OCI-LY1 (cell line): ENCODE data around the gene CDH4.

Source experiments
- H2AFZ ChIP-seq: fragments of 200-600 bp; sonication (generic), shearing (Covaris generic); 2 replicates; pipeline ENCODE4 v1.6.0; 2014; ENCODE audit warnings: antibody characterized with exemption, mild to moderate bottlenecking, low read length
- H3F3A ChIP-seq: fragments of 200-600 bp; sonication (generic), shearing (Covaris generic); 2 replicates; pipeline ENCODE4 v1.6.0; 2014; ENCODE audit warnings: mild to moderate bottlenecking, antibody characterized with exemption, low read length, moderate library complexity; ENCODE audit not compliant: insufficient read depth
- H3K27ac ChIP-seq: fragments of 200-600 bp; sonication (generic); 2 replicates; pipeline ENCODE4 v1.5.1; 2014; ENCODE audit warnings: low read length, mixed run types, mild to moderate bottlenecking, low read depth; ENCODE audit not compliant: poor library complexity, severe bottlenecking
- H3K27me3 ChIP-seq: fragments of 200-600 bp; sonication (generic); 2 replicates; pipeline ENCODE4 v1.6.0; 2014; ENCODE audit warnings: antibody characterized with exemption, mild to moderate bottlenecking, low read length, moderate library complexity; ENCODE audit not compliant: insufficient read depth
- H3K36me3 ChIP-seq: fragments of 200-600 bp; sonication (generic); 2 replicates; pipeline ENCODE4 v1.6.1; 2014; ENCODE audit warnings: mild to moderate bottlenecking, antibody characterized with exemption, low read length, moderate library complexity, mixed read lengths; ENCODE audit not compliant: insufficient read depth
- H3K4me1 ChIP-seq: fragments of 200-600 bp; sonication (generic); 2 replicates; pipeline ENCODE4 v1.5.1; 2014; ENCODE audit warnings: mild to moderate bottlenecking, low read length, moderate library complexity; ENCODE audit not compliant: insufficient read depth, severe bottlenecking
- H3K4me2 ChIP-seq: fragments of 200-600 bp; sonication (generic), shearing (Covaris generic); 2 replicates; pipeline ENCODE4 v1.6.1; 2014; ENCODE audit warnings: low read length
- H3K4me3 ChIP-seq: fragments of 200-600 bp; sonication (generic); 2 replicates; pipeline ENCODE4 v1.5.1; 2014; ENCODE audit warnings: low read length, low read depth, mild to moderate bottlenecking, mixed read lengths; ENCODE audit not compliant: poor library complexity, severe bottlenecking
- H3K79me2 ChIP-seq: fragments of 200-600 bp; shearing (Covaris generic); 2 replicates; pipeline ENCODE4 v1.6.1; 2016; ENCODE audit warnings: mixed run types, low read length, mixed read lengths; ENCODE audit not compliant: insufficient read depth
- H3K9ac ChIP-seq: fragments of 200-600 bp; sonication (generic), shearing (Covaris generic); 2 replicates; pipeline ENCODE4 v1.6.1; 2014; ENCODE audit warnings: mild to moderate bottlenecking, low read length, mixed read lengths
- H3K9me2 ChIP-seq: fragments of 200-600 bp; sonication (generic), shearing (Covaris generic); 2 replicates; pipeline ENCODE4 v1.6.1; 2014; ENCODE audit warnings: low read depth, mild to moderate bottlenecking, low read length, mixed read lengths
- H3K9me3 ChIP-seq: fragments of 200-600 bp; shearing (Covaris generic); 2 replicates; pipeline ENCODE4 v1.6.1; 2014; ENCODE audit warnings: low read length, mixed read lengths
- H4K20me1 ChIP-seq: fragments of 200-600 bp; sonication (generic), shearing (Covaris generic); 2 replicates; pipeline ENCODE4 v1.6.0; 2016; ENCODE audit warnings: mild to moderate bottlenecking, low read length; ENCODE audit not compliant: insufficient read depth
- EZH2 ChIP-seq: fragments of 200-600 bp; sonication (generic), shearing (Covaris generic); IDR thresholded peaks from 2 replicates; pipeline ENCODE4 v1.8.0; 2017; ENCODE audit warnings: borderline replicate concordance, mixed run types, mild to moderate bottlenecking, antibody characterized with exemption, low read length, moderate library complexity, mixed read lengths
- TF ChIP-seq, protein P1 (sequence below): fragments of 200-600 bp; sonication (generic), shearing (Covaris generic); IDR thresholded peaks from 2 replicates; pipeline ENCODE4 v1.5.1; 2017; ENCODE audit warnings: mild to moderate bottlenecking, antibody characterized with exemption, low read length, moderate library complexity, mixed read lengths

CDH4 gene

DNA sequence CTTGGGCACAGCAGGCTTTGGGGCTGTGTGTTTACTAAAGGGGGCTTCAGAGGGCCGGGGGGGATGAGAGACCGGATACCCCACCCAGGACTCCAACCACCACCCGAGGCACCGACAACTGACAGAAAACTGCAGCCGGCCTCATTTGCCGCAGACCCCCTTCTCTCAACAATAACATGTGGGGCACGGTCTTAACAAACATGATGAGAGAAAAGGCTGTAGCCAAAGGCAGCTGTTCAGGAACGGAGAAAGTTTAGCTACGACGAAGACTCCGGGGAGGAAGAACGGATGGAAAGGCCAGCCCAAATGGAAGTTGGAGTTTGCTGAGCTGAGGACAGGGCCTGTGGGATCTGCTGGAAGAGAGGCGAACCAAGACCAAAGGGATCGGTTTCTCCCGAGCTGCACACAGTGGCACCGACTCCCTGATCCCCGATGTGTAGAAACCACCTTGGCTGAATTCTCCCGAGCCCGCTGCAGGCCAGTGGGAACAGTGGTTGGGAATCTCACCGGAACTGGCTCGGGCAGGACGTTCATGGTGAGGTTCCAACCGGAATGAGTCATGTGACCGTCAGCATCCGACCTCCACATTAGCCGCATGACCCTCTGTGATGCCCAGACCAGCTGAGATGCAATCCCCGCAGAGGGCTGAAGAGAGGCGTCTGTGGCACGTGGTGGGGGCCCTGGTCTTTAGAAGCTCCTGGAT, 454.3 kb downstream of the CDH4 start:
- Histone ChIP-seq H3K9me3 (no peaks in the 10 kb centered on the region), H3K9ac (no peak overlapping the region), H3K4me1 (no peaks in the 10 kb centered on the region), H2AFZ (no peak overlapping the region), H3K79me2 (no peaks in the 10 kb centered on the region), H3K9me2 (no peaks in the 10 kb centered on the region), H3F3A (no peaks in the 10 kb centered on the region), H3K27me3 (no peaks in the 10 kb centered on the region), H3K27ac (no peak overlapping the region), H3K4me2 (no peak overlapping the region), H4K20me1 (no peaks in the 10 kb centered on the region), H3K36me3 (no peaks in the 10 kb centered on the region), H3K4me3 (no peak overlapping the region)
- no peak for TF ChIP-seq EZH2
- TF ChIP-seq, protein P1, sequence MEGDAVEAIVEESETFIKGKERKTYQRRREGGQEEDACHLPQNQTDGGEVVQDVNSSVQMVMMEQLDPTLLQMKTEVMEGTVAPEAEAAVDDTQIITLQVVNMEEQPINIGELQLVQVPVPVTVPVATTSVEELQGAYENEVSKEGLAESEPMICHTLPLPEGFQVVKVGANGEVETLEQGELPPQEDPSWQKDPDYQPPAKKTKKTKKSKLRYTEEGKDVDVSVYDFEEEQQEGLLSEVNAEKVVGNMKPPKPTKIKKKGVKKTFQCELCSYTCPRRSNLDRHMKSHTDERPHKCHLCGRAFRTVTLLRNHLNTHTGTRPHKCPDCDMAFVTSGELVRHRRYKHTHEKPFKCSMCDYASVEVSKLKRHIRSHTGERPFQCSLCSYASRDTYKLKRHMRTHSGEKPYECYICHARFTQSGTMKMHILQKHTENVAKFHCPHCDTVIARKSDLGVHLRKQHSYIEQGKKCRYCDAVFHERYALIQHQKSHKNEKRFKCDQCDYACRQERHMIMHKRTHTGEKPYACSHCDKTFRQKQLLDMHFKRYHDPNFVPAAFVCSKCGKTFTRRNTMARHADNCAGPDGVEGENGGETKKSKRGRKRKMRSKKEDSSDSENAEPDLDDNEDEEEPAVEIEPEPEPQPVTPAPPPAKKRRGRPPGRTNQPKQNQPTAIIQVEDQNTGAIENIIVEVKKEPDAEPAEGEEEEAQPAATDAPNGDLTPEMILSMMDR: no peak

DNA sequence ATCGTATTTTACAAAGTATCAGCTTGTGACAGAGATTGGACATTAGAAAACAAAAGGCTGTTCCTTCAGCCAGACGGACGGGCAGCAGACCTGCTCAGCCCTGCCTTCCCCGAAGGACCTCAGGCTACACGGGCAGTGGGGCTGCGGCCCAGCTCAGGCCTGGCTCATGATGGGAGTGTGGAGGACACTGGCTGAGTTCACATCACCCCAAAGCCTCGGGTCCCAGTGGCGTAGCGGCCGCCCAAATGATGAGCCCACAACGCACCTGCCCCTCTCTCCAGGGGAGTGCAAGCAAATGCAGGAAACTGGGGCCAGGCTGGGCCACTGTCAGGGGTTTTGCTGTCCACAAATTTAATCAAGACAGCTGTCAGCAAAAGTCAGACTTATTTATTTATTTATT, 456.8 kb downstream of the CDH4 start:
- TF ChIP-seq, protein P1: no peak
- no peak for TF ChIP-seq EZH2
- Histone ChIP-seq H3F3A (no peaks in the 10 kb centered on the region), H3K79me2 (no peaks in the 10 kb centered on the region), H3K4me2 (no peak overlapping the region), H3K4me1 (no peaks in the 10 kb centered on the region), H3K9me3 (no peaks in the 10 kb centered on the region), H3K27me3 (no peaks in the 10 kb centered on the region), H3K9ac (no peak overlapping the region), H2AFZ (no peak overlapping the region), H3K9me2 (no peaks in the 10 kb centered on the region), H3K36me3 (no peaks in the 10 kb centered on the region), H4K20me1 (no peaks in the 10 kb centered on the region), H3K4me3 (no peak overlapping the region), H3K27ac (no peak overlapping the region)

DNA sequence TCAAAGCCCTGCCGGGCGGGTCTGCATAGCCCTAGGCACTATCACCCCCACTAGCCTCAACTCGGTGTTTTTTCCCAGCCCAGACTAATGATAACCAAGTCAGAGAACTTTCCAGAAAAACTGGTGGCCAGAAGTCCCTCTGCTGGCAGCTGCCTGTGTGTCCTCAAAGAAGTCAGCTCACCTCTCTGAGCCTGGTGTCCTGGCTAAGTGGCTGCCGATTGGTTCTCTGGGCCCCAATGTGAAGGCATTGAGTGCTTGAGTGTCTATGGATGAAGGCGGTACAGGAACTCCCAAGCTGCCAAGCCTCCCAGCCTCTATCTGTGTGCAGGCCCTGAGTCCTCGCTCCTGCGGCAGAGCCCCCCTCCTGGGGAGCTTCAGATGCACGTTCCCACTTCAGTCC, 458.0 kb downstream of the CDH4 start:
- Histone ChIP-seq H3K4me3 (no peak overlapping the region), H3K9ac (no peak overlapping the region), H2AFZ (no peak overlapping the region), H3K27me3 (no peaks in the 10 kb centered on the region), H3K79me2 (no peaks in the 10 kb centered on the region), H3K4me1 (no peaks in the 10 kb centered on the region), H3K36me3 (no peaks in the 10 kb centered on the region), H3F3A (no peaks in the 10 kb centered on the region), H3K9me3 (no peaks in the 10 kb centered on the region), H4K20me1 (no peaks in the 10 kb centered on the region), H3K9me2 (no peaks in the 10 kb centered on the region), H3K27ac (no peak overlapping the region), H3K4me2 (no peak overlapping the region)
- TF ChIP-seq, protein P1: no peak
- no peak for TF ChIP-seq EZH2
